ENCODE results near the gene MNT.

DNA sequence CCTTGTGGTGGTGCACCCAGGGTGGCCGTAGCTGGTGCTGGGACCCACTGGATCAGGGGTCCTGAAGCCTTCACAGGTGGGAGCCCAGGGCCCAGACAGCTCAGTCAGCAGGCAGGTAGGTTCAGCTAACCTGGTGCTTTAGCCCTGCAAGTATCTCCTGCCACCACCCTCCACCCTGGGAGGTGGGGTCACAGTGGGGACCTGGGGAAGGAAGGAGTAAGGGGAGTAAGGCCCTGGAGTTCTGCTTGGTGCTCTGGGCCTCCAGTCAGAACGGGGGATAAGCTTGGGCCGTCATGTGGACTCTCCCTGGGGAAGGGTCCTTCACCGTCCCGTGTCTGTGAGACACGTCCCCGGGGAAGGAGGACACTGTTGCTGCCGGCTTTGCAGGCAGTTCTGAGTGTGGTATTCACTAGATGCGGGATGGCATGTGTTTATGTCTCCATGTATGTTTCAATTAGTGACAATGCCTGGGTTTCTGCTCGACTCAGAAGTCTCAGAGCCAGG lies 42.9 kb downstream of the MNT start:
- TF ChIP-seq, protein P1, sequence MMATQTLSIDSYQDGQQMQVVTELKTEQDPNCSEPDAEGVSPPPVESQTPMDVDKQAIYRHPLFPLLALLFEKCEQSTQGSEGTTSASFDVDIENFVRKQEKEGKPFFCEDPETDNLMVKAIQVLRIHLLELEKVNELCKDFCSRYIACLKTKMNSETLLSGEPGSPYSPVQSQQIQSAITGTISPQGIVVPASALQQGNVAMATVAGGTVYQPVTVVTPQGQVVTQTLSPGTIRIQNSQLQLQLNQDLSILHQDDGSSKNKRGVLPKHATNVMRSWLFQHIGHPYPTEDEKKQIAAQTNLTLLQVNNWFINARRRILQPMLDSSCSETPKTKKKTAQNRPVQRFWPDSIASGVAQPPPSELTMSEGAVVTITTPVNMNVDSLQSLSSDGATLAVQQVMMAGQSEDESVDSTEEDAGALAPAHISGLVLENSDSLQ (IDR thresholded peaks at IDR 0.05) = no peak
- no peak for TF ChIP-seq L3MBTL2 (conservative IDR thresholded peaks at IDR 0.05)

Measured in HEK293T (cell line).